Caki2 (cell line): ENCODE results near the gene NLGN4X. TPM values are rescaled to one million over a fixed set of nuclear protein-coding genes. Genes with fewer than 3 reads are reported as not detected.
"Not testable (repeated sequence)": the region's sequence is repeated elsewhere in the genome, so short reads cannot be mapped to it uniquely, and the experiment has no call there.

Source experiments
- DNase-seq: peaks from one replicate; pipeline ENCODE4 v3.0.0-alpha.2; 2015; ENCODE audit warnings: low read depth
- in situ Hi-C: cut with HindIII; loops from 2 replicates; pipeline ENCODE4 v1.10.0; 2016; ENCODE audit warnings: low sequenced_read_pairs, low pct_unique_long_range_greater_than_20kb, mixed read lengths
- total RNA-seq: library from RNA; depleted of rRNA; stranded (reverse); fragments of >200 nt; shearing (Covaris generic); gene quantifications from 2 replicates; pipeline ENCODE4 v1.2.3, GENCODE V29; 2014; ENCODE audit warnings: low replicate concordance

The NLGN4X gene
- total RNA-seq, 1 experiment from 2014 or later: 12.5 TPM

- no peak for DNase-seq
Measured at GRCh38 chrX:5936438-5936837, 292.2 kb downstream of the NLGN4X start.

GRCh38 chrX:5928224-5928623, 300.4 kb downstream of the NLGN4X start:
- in situ Hi-C loops: no loop called here
- no peak for DNase-seq

More at GRCh38 chrX:5936438-5936837, 292.2 kb downstream of the NLGN4X start:
- in situ Hi-C loops: no loop called here

DNA sequence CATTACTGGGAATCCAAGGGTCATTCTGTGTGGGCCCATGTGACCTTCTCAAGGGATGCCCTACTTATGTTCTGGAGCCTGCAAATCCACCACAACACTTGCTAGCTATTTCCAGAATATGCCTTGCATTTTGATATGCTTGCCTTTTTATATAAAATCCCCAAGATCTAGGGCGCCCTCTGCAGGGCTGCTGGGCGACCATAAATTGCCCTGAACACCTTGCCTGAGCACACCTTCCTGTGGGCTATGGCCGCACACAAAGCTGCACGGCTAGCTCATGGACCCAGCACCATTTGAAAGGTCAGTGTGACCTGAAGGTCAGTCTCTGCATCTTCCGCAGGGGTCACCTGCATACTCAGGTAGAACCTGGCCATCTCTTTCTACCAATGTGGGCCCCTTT, 311.7 kb downstream of the NLGN4X start:
- no peak for DNase-seq

DNA sequence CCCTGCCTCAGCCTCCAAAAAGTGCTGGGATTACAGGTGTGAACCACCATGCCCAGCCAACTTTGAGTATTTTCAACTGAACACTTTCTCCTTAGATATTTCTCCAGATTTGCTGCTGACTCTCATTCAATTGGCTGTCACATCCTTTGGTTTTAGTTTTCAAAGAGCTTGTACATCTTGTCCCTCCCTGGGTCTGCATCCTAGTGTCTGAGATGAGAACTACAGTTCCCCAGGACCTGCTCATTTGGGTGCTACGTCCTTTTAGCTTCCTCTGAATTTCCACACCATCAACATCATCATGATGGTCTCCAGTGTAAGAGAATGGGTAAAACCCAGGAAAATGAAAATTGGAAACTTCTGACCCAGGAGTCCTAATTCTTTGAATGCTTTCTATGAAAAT, 312.9 kb downstream of the NLGN4X start:
- no peak for DNase-seq
- in situ Hi-C loops: no loop called here

More for the DNA sequence above, 311.7 kb downstream of the NLGN4X start:
- in situ Hi-C loops: no loop called here

- DNase-seq: no peak
- in situ Hi-C loops: no loop called here
Measured at GRCh38 chrX:5907207-5907606, 321.5 kb downstream of the NLGN4X start.

- in situ Hi-C loops, DNase-seq: not testable (repeated sequence)
Measured at GRCh38 chrX:5903586-5904190, 325.0 kb downstream of the NLGN4X start.

- in situ Hi-C loops: no loop called here
- no peak for DNase-seq
Measured at GRCh38 chrX:5898463-5898862, 330.2 kb downstream of the NLGN4X start.

GRCh38 chrX:5891378-5891777, 337.3 kb downstream of the NLGN4X start:
- DNase-seq: no peak
- in situ Hi-C loops: no loop called here

DNA sequence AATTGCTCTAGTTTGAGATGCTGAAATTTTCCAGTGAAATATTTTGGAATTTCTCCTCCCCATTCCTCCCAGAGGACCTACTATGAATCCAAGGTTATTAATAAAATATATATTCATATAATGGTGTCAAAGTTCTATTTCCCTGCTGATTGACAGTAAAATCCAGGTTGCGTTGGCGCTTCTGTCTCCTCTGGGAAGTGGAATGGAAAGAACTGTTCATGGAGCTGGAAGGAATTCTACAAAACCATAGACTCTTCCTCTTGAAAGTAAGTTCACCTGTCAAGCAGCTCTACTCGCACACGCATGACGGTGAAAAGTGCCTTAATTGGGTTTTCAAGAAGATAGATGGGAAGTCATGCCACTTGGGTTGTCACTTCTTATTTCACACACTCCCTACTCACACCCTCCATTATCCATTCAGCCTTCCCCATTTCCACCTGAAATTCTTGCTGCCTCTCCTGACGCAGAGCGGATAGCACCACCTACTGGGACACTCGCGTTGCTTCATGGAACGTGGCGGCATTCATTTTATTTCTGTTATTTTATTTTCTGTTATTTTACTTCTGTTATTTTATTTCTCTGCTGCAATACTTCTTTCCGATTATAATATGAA, 351.6 kb downstream of the NLGN4X start:
- no peak for DNase-seq
- in situ Hi-C loops: no loop called here

DNA sequence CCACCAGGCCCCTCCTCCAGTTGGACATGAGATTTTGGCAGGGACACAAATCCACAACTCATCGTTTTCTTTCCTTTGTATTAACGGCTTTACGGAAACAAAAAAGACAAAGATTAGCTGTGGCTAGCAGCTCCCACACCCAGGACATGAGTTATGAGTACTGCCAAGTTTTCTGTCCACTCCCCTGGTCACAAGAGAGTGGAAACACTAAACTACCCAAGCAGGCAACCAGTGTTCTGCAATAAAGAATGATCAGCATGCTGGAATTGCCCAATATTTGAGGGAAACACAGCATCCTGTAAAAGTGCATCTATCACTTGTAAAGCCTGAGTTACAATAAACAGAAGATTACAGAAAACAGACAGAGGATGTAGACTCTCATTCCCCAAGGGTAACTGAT, 358.4 kb downstream of the NLGN4X start:
- DNase-seq: no peak
- in situ Hi-C loops: no loop called here

- no peak for DNase-seq
- in situ Hi-C loops: no loop called here
Measured at GRCh38 chrX:5869786-5870185, 358.9 kb downstream of the NLGN4X start.

DNA sequence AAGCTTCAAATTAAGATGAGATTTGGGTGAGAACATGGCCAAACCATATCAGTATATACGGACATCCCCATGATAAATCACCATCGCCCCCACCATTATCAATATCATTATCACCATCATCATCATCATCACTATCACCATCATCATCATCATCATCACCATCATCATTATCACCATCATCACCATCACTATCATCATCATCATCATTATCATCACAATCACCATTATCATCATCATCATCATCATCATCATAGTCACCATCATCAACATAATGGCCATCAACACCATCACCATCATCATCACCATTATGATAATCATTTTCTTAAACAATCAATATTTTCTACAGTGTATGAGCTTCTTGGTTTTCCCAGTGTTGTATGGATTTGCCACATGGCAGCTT, 360.9 kb downstream of the NLGN4X start:
- no peak for DNase-seq
- in situ Hi-C loops: no loop called here

GRCh38 chrX:5857232-5857631, 371.4 kb downstream of the NLGN4X start:
- no peak for DNase-seq

GRCh38 chrX:5852941-5853340, 375.7 kb downstream of the NLGN4X start:
- DNase-seq: no peak
- in situ Hi-C loops: no loop called here

More at GRCh38 chrX:5857232-5857631, 371.4 kb downstream of the NLGN4X start:
- in situ Hi-C loops: no loop called here

DNA sequence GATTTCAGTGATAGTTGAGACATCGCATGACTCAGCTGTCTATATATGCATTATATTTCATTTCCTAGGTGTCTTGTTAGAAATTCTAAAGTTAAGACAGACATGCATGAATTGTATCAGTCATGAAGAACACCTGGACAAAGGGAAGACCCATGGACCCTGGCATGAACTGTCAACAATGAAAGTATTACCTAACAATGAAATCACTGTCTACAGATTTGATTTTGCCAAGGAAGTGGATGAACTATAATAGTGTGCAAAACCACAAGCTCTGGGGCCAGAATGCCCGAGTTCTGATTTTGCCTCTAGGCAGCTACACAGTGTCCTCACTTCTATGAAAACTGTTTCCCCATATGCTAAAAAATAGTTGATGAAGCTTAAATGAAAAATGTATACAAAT, 386.1 kb downstream of the NLGN4X start:
- DNase-seq: no peak
- in situ Hi-C loops: no loop called here
